SIG-M5 (cell line): ENCODE results near the gene BACH1.
"Not testable (repeated sequence)": the region's sequence is repeated elsewhere in the genome, so short reads cannot be mapped to it uniquely, and the experiment has no call there.

ENCODE experiments used
- DNase-seq: peaks from one replicate; lab custom pipeline; 2025; lab: John Stamatoyannopoulos, UW

Gene BACH1

GRCh38 chr21:29346771-29347170, 48.0 kb downstream of the BACH1 start:
- no peak for DNase-seq

GRCh38 chr21:29347274-29347681, 48.6 kb downstream of the BACH1 start:
- no peak for DNase-seq

GRCh38 chr21:29349702-29350101, 51.0 kb downstream of the BACH1 start:
- DNase-seq: no peak

GRCh38 chr21:29350246-29350779, 51.6 kb downstream of the BACH1 start:
- no peak for DNase-seq

GRCh38 chr21:29351691-29352090, 53.0 kb downstream of the BACH1 start:
- DNase-seq: no peak

- DNase-seq: not testable (repeated sequence)
Measured at GRCh38 chr21:29355043-29355710, 56.5 kb downstream of the BACH1 start.

GRCh38 chr21:29356291-29356690, 57.6 kb downstream of the BACH1 start:
- DNase-seq: not testable (repeated sequence)

- DNase-seq: not testable (repeated sequence)
Measured at GRCh38 chr21:29356810-29357209, 58.1 kb downstream of the BACH1 start.

GRCh38 chr21:29359718-29360117, 61.0 kb downstream of the BACH1 start:
- DNase-seq: no peak

GRCh38 chr21:29360799-29361765, 62.4 kb downstream of the BACH1 start:
- no peak for DNase-seq

GRCh38 chr21:29362758-29363157, 64.0 kb downstream of the BACH1 start:
- no peak for DNase-seq

- DNase-seq: no peak
Measured at GRCh38 chr21:29365661-29366265, 67.0 kb downstream of the BACH1 start.

GRCh38 chr21:29366532-29366931, 67.8 kb downstream of the BACH1 start:
- DNase-seq: no peak

GRCh38 chr21:29367335-29367734, 68.6 kb downstream of the BACH1 start:
- DNase-seq: no peak

- no peak for DNase-seq
Measured at GRCh38 chr21:29368906-29369305, 70.2 kb downstream of the BACH1 start.

GRCh38 chr21:29371464-29371863, 72.7 kb downstream of the BACH1 start:
- DNase-seq: no peak

- no peak for DNase-seq
Measured at GRCh38 chr21:29372063-29372802, 73.5 kb downstream of the BACH1 start.

GRCh38 chr21:29374481-29374880, 75.8 kb downstream of the BACH1 start:
- DNase-seq: no peak

- no peak for DNase-seq
Measured at GRCh38 chr21:29376556-29376955, 77.8 kb downstream of the BACH1 start.

- no peak for DNase-seq
Measured at GRCh38 chr21:29377266-29377665, 78.5 kb downstream of the BACH1 start.

GRCh38 chr21:29378832-29379231, 80.1 kb downstream of the BACH1 start:
- no peak for DNase-seq
